Nucleus accumbens (tissue), 56 donors: ENCODE data around the gene CASK.

Experiments
- DNase-seq, 56 donors: peaks; one replicate each; lab custom pipeline; 2025; lab: John Stamatoyannopoulos, UW

The CASK gene

DNA sequence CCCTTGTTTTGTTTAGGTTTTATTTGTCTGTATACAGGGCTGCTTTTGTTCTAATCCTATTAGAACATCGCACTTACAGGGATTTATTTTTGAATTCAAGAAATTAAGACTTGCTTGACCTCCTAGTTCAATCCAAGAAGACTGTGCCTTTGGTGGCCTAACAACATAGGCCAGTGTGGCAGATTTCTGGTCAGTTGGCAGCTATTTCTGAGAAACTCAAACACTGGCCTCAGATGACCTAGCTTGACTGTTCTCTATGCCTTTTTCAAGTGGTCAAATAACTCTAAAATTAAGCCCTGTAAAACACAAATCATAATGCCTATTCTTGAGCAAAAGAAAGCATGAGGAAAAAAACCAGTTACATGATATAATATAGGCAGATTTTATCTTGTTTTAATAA is 323.8 kb downstream of the CASK start:
- no peak for DNase-seq

DNA sequence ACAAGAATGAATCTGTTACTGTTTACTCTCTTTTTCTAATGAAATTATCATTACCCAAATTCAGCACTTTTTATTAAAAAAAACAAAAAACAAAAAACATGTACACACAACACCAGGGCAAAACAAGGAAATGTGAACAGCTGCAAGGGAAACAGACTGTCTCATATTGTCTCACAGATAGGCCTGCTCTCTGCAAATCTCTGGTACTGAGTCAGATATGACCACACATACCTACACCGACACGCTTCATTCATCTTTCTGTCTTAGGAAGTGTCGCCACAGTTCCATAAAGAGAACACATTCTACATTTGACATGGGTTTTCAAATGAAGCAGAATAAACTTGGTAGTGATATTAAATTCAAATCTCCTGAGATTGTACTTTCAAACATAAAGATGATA is 326.8 kb downstream of the CASK start:
- DNase-seq: no peak

DNA sequence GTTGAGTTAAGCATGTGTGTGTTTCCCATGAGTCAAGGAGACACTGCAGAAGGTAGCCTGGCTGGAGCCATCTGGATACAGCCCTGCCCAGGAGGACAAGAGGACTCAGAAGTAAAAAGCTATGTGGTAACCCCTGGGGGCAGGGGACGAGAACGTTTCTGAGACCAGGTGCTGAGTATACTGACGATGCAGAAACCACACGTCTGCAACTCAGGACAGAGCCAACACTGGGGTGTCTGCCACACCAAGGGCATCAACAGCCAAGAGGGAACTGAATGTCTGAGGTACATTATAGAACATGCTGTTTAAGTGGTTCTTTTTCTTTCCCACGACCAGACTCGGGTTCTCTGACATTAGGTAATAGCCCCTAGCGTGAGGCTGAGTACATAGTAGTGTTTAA is 328.7 kb downstream of the CASK start:
- DNase-seq: no peak

DNA sequence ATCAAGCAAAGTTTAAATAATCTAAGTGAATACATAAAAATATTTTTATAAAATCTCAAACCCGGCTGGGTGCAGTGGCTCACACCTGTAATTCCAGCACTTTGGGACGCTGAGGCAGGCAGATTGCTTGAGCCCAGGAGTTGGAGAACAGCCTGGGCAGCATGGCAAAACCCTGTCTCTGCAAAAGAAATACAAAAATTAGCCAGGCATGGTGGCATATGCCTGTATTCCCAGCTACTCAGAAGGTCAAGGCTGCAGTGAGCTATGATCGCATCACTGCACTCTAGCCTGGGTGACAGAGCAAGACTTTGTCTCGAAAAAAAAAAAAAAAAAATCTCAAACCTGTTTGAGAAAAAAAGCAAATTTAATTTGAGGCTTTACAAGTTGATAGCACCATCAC is 331.4 kb downstream of the CASK start:
- no peak for DNase-seq

- DNase-seq: no peak
Measured at GRCh38 chrX:41590641-41591040, 332.7 kb downstream of the CASK start.

DNA sequence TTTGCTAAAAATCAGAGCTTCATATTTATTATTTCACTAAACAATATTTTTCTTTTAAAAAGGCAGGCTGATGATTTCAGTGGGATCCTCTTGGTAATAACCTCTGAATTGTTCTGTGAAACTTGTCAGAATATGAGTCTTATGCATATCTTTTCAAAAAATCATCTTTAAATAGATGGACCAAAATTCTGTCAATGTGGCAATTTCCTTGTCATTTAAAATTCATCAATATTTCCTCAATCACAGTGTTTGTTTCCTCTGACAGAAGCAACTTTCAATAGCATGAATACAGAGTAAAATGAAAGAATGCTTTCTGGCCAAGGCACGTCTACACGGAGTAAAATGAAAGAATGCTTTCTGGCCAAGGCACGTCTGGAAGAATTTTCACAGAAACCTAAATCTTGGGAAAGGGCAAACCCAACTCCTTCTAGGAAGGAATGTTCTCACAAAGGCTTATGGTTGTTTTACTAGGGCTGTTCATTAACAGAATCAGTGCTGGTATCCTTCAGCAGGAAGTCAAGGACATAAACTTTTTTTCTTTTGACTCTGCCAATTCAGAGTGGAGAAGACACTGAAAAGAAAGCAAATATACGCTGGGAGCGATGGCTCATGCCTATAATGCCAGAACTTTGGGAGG is 333.6 kb downstream of the CASK start:
- DNase-seq: no peak

DNA sequence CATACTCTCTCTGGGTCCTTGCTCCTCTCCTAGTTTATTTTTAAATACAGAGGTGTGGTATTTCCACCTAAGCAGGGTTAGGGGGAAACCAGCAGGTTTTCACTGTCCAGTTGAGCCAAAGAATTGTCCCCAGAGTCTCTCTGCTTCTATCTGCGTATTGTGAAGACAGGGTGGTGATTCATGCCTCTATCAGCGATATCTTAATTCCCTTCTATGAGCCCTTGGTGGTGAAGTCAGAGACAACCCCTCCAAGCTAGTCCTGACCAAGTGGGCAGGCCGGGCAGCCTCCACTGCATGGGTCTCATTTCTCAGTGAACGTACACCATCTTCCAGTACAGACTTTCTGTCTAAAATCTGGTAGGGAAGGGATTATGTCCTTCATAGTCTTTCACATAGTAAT is 335.1 kb downstream of the CASK start:
- no peak for DNase-seq

- no peak for DNase-seq
Measured at GRCh38 chrX:41580423-41581064, 342.8 kb downstream of the CASK start.

DNA sequence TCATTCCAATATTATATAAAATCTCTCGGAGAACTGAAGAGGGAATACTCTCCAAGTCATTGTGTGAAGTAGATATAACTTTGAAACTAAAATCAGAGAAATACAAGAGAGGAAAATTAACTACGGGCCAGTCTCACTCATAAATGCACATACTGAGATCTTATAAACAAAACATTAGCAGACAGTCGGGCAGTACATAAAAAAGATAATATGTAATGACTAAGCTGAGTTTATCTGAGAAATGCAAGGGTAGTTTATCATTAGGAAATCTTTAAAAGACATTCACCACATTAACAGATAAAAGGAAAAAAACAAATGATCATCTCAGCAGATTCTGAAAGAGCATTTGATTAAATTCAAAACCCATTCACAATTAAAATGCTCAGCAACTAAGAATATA is 359.5 kb downstream of the CASK start:
- no peak for DNase-seq

DNA sequence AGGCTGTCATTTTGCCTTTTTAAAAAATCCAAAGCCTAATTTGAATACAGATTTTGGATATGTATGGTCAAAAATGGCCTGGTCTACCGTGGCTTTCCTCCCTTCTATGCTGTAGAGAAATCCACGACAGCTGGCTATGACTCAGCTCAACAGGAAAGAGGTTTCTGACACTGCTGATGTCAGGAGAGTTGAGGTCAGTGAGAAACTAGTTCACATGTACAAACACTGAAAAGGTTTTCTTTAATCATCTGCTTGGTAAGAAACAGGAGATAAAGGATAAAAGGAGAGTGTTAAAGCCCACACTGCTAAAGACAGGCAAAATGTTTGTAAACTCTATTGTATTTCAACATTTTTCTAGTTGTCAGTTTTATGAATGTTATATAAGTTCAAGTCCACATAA is 362.3 kb downstream of the CASK start:
- no peak for DNase-seq

DNA sequence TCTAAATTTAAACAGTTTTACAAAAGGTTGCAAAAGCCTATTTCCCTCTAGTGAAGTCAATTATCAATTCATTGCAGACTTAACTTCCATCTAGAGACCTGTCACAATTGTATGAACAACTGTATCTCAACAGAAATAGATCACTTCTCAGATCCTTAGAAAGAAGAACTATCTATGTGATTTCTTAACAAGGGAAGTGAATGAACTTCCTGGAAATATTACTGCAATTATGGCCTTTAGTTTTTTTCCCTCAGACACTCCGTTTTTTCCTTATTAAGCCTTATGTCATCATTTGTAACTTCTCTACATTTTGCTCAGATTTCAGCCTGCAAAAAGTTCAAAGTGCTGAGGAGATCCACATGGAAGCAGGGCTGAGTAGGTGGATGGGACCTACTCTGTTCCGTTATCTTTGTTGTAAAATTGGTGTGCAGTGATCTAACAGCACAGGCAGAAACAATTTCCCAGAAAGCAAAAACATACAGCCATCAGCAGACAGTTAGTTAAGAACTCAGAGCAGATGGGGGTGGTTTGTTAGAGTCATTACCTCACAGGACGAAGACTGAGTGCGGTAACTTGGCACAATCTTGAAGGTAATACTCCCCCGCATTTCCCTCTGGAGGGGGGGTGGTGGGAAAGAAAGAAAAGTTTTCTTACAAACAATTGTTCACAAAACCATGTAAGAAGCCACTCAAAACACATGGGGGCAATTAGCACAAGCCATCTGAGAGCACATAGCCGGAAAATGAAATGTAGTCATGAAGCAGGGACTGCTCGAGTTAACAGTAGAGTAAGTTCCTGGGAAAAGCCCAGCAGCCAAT is 363.9 kb downstream of the CASK start:
- DNase-seq: peak in 4 of 56 donors; percentile 0

GRCh38 chrX:41558531-41558930 is 364.8 kb downstream of the CASK start:
- DNase-seq: no peak

DNA sequence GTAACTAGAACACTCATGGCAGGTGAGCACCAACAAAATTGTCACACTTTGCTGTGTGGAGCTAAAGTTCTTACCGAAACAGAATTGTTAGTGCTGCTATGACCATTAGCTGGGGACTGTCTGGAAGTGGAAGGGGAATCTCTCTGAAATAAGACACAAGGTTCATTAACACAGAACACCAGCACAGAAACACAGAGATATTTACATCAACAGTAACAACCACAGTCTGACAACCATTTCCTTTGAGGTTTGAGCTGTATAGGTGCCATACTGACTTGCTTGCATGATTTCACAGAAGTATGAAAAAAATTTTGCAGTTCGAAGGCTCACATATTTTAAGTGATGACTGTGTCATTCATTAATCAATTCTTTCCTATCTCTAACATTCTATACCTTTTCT is 366.4 kb downstream of the CASK start:
- no peak for DNase-seq

DNA sequence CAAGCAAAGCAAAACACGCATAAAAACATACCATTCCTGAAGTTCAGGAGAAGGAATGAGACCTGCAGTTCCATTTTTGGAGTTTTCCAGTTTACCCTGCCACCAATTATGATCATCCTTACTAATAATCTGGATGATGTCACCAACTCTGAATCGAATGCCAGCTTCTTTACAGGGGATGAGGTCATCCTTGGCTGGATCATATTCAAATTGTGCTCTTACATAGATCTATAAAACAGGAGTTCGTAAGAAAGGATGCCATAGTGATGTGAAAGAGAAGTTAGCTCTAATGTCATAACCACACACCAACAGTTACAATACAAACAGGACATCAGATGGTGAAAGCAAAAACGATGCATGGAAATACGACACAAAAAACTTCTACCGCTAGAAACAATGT is 369.7 kb downstream of the CASK start:
- DNase-seq: no peak

GRCh38 chrX:41548411-41548810 is 374.9 kb downstream of the CASK start:
- no peak for DNase-seq

GRCh38 chrX:41543668-41544067 is 379.7 kb downstream of the CASK start:
- DNase-seq: no peak

- no peak for DNase-seq
Measured at GRCh38 chrX:41543025-41543424, 380.3 kb downstream of the CASK start.

DNA sequence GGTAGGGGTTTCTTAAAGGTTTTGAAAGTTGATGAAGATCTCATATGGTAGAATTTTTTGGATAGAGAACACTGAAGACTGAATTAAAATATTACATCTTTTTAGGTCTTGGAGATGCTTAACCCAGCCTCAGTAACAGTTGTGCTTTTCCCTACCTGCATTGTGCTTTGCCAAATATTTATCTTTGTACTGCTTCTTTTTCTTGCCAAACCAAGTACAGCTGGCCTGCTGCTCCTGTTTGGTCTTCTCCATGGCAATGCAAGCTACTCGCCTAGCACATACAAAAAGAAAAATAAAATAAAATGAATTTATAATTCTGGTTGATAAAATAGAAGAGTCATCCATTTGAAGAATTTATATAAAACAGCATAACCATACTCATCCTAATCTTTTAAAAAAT is 380.8 kb downstream of the CASK start:
- DNase-seq: no peak

DNA sequence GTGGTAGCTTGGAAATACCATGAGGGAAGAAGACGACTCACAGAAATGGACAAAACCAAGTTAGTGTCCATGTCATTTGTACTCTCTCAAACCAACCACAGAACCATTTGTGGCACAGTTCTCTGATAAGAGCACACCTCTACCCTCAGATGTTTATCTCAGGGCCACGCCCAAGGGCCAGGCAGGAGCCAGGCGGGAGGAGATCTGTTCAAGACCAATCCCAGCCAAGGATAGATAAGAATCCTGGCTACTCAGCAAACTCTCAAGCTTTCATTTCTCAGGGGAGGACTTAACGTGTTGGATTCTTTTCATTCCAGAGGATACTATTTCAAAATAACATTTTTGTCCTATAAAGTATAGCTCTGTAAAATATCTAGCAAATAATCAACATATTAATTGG is 381.2 kb downstream of the CASK start:
- DNase-seq: no peak

- no peak for DNase-seq
Measured at GRCh38 chrX:41541386-41541785, 382.0 kb downstream of the CASK start.

DNA sequence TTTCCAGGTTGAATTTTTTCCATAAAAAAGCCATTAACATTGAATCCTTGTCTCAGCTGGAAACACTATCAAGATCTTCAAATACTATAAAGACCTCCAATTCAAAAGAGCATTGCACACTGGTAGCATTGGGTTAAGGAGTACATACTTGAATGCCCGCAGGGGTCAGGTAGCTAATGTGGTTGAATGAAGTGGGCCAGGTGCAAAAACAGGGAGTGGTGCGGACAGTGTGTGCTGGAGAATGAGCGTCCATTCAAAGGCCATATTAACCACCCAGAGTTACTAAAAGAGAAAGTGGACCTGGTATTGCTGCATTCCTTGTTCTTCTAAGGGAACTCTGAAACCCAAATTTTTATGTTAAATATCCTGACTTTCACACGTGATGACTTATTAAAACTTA is 384.6 kb downstream of the CASK start:
- no peak for DNase-seq

- no peak for DNase-seq
Measured at GRCh38 chrX:41530085-41530484, 393.3 kb downstream of the CASK start.
